ENCODE results near the gene PDE7B. TPM values are rescaled to one million over a fixed set of nuclear protein-coding genes. Genes with fewer than 3 reads are reported as not detected.

PDE7B gene
- total RNA-seq, 3 donors from 2014 or later (not counting 1 experiment from before 2014, with no cell fraction given) = 0.14 to 0.18 TPM; not detected in 1

DNA sequence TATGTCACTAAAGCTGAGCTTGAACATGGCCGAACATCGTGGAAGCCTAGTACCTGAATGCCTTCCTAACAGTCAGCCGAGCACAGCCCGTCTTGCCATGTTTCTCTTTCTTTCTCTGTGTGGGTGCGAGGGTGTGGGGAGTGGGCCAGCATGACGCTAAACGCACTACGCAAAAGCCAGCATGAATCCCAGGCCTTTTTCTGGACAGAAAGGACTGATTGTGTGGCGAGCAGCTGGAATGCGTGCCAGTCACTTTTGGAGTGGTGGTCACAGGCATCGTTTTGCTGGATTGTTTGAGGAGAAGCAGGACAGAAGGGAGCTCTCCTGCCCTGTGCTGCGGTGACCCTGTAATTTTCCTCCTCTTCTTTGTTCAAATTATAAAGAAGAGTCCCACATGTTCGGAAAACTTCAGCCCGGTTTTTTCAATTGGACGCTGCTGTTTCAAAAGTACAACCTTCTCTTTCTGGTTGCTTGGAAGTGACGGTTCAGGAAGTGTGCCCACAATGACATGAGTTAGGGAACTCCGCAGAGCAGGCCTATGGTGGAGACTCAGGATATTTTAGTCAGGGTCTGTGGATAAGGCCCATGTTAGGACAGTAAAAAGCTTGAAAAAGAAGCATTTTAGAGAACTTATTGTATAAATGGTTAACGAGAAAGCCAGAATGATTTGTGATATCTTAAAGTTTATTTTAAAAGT lies 54.3 kb downstream of the PDE7B start:
- no peak overlapping the region for H3K4me3 Mint-ChIP-seq
- H3K4me1 ChIP-seq (ENCODE audit: control insufficient read depth, insufficient read depth, low read length) = peaks cover 2% of the 10 kb centered on the region
- H3K27ac Mint-ChIP-seq = no peak overlapping the region
- TF ChIP-seq, protein P1, sequence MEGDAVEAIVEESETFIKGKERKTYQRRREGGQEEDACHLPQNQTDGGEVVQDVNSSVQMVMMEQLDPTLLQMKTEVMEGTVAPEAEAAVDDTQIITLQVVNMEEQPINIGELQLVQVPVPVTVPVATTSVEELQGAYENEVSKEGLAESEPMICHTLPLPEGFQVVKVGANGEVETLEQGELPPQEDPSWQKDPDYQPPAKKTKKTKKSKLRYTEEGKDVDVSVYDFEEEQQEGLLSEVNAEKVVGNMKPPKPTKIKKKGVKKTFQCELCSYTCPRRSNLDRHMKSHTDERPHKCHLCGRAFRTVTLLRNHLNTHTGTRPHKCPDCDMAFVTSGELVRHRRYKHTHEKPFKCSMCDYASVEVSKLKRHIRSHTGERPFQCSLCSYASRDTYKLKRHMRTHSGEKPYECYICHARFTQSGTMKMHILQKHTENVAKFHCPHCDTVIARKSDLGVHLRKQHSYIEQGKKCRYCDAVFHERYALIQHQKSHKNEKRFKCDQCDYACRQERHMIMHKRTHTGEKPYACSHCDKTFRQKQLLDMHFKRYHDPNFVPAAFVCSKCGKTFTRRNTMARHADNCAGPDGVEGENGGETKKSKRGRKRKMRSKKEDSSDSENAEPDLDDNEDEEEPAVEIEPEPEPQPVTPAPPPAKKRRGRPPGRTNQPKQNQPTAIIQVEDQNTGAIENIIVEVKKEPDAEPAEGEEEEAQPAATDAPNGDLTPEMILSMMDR (IDR thresholded peaks at IDR 0.05) = no peak
- H3K9me3 ChIP-seq (ENCODE audit: control insufficient read depth, insufficient read depth, low read length) = no peaks in the 10 kb centered on the region
- H3K9me3 Mint-ChIP-seq = no peaks in the 10 kb centered on the region
- H3K36me3 Mint-ChIP-seq = no peaks in the 10 kb centered on the region
- no peak overlapping the region for H3K27ac ChIP-seq (ENCODE audit: low read length)
- intact Hi-C loops (cut with micrococcal nuclease) = loop anchor here (10.0 kb wide), 1 partner anchor 319 kb away; no protein-coding TSS in a partner anchor
- 94% methylated on average over 18 of the region's 18 CpGs for WGBS (ENCODE audit: insufficient coverage)
- no peak overlapping the region for H3K4me3 ChIP-seq (ENCODE audit: low read length)
- H3K4me1 Mint-ChIP-seq = no peaks in the 10 kb centered on the region
- ATAC-seq = no peak
- no peaks in the 10 kb centered on the region for H3K36me3 ChIP-seq (ENCODE audit: control insufficient read depth, insufficient read depth, low read length)
- no peaks in the 10 kb centered on the region for H3K27me3 Mint-ChIP-seq (ENCODE audit: low read depth in 2 of 2)
- H3K27me3 ChIP-seq (ENCODE audit: control insufficient read depth, insufficient read depth, low read length) = no peaks in the 10 kb centered on the region
- DNase-seq = no peak

DNA sequence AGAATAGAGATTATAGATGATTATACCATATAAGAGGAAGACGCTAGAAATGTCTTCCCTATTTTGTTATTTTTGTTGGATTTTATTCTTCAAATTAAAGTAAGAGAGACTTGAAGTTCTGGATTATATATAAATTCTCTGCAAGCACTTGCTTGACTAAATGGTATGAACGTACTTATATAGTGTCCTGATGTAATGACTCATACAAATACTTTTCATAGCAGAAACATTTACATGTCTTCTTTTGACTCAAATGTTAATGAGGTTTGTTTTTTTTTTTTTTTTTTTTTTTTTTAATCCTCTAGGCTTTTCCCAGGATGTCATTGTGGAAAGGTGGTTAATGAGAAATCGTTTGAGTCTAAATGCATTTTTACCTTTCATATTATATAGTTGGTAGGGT lies 55.0 kb downstream of the PDE7B start:
- Mint-ChIP-seq H3K4me1 (no peaks in the 10 kb centered on the region), H3K9me3 (no peaks in the 10 kb centered on the region), H3K27ac (no peak overlapping the region), H3K4me3 (no peak overlapping the region), H3K27me3 (ENCODE audit: low read depth in 2 of 2) (no peaks in the 10 kb centered on the region), H3K36me3 (no peaks in the 10 kb centered on the region)
- H3K4me1 ChIP-seq (ENCODE audit: control insufficient read depth, insufficient read depth, low read length) = peaks cover 2% of the 10 kb centered on the region
- no peak overlapping the region for H3K27ac ChIP-seq (ENCODE audit: low read length)
- DNase-seq (no peak), ATAC-seq (no peak)
- intact Hi-C loops (cut with micrococcal nuclease) = loop anchor here (10.0 kb wide), 1 partner anchor 318 kb away; no protein-coding TSS in a partner anchor
- 80% methylated on average over 1 of the region's 3 CpGs for WGBS (ENCODE audit: insufficient coverage)
- no peak overlapping the region for H3K4me3 ChIP-seq (ENCODE audit: low read length)
- H3K9me3 ChIP-seq (ENCODE audit: control insufficient read depth, insufficient read depth, low read length) = no peaks in the 10 kb centered on the region
- H3K36me3 ChIP-seq (ENCODE audit: control insufficient read depth, insufficient read depth, low read length) = no peaks in the 10 kb centered on the region
- H3K27me3 ChIP-seq (ENCODE audit: control insufficient read depth, insufficient read depth, low read length) = no peaks in the 10 kb centered on the region
- TF ChIP-seq, protein P1 (IDR thresholded peaks at IDR 0.05) = no peak

DNA sequence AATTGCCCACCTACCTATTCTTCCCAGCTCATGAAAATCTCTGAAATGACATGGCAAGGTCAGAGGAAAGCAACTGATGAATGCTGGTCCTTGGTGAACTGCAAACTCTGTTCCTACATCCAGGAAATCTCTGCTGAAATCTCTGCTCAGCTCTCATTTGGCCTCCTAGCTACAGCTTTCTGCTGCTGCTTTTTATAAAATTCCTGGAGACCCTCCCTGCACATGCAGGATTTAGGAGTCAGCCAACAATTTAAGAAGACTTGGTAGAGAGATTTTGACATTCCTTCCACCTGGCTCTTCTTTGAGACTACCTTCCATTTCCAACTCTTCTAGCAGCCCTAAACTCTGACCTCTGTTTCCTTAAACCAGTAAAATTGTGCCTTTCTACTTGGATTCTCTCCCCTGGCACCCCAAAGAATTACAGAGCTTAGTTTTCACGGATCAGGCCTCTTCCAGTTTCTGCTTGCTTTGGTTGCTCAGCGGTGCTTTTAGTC lies 55.5 kb downstream of the PDE7B start:
- TF ChIP-seq, protein P1 (IDR thresholded peaks at IDR 0.05) = no peak
- no peaks in the 10 kb centered on the region for H3K27me3 ChIP-seq (ENCODE audit: control insufficient read depth, insufficient read depth, low read length)
- DNase-seq (no peak), ATAC-seq (no peak)
- Mint-ChIP-seq H3K27ac (peak overlapping the region in 1 of 2 donors; percentile 27), H3K36me3 (no peaks in the 10 kb centered on the region), H3K4me3 (no peak overlapping the region), H3K4me1 (no peaks in the 10 kb centered on the region), H3K9me3 (no peaks in the 10 kb centered on the region), H3K27me3 (ENCODE audit: low read depth in 2 of 2) (no peaks in the 10 kb centered on the region)
- no peak overlapping the region for H3K4me3 ChIP-seq (ENCODE audit: low read length)
- H3K9me3 ChIP-seq (ENCODE audit: control insufficient read depth, insufficient read depth, low read length) = no peaks in the 10 kb centered on the region
- intact Hi-C loops (cut with micrococcal nuclease) = loop anchor here (10.0 kb wide), 1 partner anchor 318 kb away; no protein-coding TSS in a partner anchor
- no peaks in the 10 kb centered on the region for H3K36me3 ChIP-seq (ENCODE audit: control insufficient read depth, insufficient read depth, low read length)
- WGBS (ENCODE audit: insufficient coverage) = 100% methylated on average over 1 of the region's 2 CpGs
- H3K4me1 ChIP-seq (ENCODE audit: control insufficient read depth, insufficient read depth, low read length) = peaks cover 2% of the 10 kb centered on the region
- no peak overlapping the region for H3K27ac ChIP-seq (ENCODE audit: low read length)

Measured in natural killer cell (primary cell).